ENCODE data around the gene YPEL1.

The YPEL1 gene

GRCh38 chr22:21651521-21652009 lies 84.0 kb downstream of the YPEL1 start:
- no peak for DNase-seq

DNA sequence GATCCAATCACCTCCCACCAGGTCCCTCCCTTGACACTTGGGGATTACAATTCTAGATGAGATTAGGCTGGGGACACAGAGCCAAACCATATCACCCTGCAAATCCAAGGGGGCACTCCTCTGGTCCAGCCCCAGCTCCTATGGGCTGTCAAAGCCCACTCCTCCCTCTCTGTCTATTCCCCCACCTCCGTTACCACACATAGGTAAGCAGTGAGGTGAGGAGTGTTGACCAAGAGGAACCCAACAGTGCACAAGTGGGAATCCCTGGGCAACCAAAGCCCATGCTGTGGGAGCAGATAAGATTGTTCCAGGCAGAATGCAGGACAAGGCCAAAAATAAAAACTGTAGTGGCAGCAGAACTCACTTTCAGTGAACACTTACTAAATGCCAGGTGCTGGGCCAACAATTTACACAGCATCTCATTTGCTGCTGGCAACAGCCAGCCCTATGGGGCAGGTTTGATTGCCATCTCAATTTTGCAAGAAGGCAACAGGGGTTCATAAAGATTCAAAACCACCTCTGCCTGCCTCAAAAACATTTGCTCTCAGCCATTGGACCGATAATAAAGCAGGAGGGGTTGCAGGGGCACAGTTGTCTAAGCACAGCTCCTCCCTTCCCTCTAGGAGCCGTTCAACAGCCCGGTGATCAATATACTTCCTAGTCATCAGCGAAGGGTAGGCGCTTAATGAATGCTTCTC lies 84.6 kb downstream of the YPEL1 start:
- no peak for DNase-seq

- DNase-seq: no peak
Observed at GRCh38 chr22:21650280-21650679, 85.3 kb downstream of the YPEL1 start.

Data from CD4-positive, alpha-beta T cell treated with Interleukin-4 for 1 hour (primary cell).